ENCODE results near the gene AGFG2.
"Not testable (repeated sequence)": the region's sequence is repeated elsewhere in the genome, so short reads cannot be mapped to it uniquely, and the experiment has no call there.

The AGFG2 gene

DNA sequence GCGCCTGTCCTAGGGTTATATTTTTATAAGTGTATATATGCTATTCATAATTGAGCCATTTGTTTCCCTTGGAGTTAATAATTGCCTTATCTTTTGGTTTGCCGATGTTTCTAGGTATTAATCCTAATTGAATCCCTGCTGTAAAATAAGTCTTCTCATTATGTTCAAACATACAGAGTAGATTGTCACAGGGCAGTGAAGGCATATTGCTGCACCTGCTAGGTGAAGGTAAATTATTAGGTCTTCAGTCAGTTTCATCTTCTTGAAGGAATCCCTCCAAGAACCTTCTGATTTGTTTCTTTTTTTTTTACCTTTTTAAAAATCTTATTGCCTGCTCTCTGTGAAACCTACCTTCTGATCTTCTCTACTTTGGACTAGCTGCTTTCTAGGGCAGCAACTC is 17.9 kb upstream of the AGFG2 start:
- DNase-seq = no peak

DNA sequence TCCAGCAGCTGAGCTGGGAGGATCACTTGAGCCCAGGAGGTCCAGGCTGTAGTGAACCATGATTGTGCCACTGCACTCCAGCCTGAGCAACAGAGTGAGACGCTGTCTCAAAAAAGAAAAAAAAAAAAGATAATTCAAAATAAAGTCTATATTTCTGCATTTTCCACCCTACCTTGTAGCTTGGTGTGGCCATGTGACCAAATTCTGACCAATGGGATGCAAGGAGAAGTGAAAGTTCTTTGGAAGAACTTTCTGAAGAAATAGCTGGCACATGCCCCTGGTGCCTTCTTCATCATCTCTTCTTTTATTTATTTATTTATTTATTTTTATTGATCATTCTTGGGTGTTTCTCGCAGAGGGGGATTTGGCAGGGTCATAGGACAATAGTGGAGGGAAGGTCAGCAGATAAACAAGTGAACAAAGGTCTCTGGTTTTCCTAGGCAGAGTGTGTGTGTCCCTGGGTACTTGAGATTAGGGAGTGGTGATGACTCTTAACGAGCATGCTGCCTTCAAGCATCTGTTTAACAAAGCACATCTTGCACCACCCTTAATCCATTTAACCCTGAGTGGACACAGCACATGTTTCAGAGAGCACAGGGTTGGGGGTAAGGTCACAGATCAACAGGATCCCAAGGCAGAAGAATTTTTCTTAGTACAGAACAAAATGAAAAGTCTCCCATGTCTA is 17.0 kb upstream of the AGFG2 start:
- DNase-seq = not testable (repeated sequence)

GRCh38 chr7:100523192-100523591 is 15.8 kb upstream of the AGFG2 start:
- DNase-seq = not testable (repeated sequence)

DNA sequence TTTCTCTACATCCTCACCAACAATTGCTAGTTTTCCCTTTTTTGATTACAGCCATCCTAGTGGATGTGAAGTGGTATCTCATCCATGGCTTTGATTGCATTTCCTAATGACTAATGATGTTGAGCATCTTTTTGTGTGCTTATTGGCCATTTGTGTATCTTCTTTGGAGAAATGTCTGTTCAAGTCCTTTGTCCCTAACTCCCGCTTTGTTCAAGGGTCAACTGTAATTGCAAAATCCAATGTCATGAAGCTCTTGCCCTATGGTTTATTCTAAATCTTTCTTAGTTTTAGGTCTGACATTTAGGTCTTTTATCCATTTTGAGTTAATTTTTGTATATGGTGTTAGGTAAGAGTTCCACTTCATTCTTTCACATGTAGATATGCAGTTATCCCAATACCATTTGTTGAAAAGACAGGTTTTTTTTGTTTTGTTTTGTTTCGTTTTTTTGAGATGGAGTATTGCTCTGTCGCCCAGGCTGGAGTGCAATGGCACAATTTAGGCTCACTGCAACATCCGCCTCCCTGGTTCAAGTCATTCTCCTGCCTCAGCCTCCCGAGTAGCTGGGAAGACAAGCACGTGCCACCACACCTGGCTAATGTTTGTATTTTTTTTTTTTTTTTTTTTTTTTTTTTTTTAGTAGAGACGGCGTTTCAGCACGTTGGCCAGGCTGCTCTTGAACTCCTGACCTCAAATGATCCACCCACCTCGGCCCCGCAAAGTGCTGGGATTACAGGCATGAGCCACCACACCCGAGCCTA is 10.7 kb upstream of the AGFG2 start:
- DNase-seq = not testable (repeated sequence)

GRCh38 chr7:100532165-100533022 is 6.6 kb upstream of the AGFG2 start:
- DNase-seq = no peak

- not testable (repeated sequence) for DNase-seq
Measured at GRCh38 chr7:100535982-100536381, 3.0 kb upstream of the AGFG2 start.

- DNase-seq = not testable (repeated sequence)
Measured at GRCh38 chr7:100536695-100537094, 2.3 kb upstream of the AGFG2 start.

GRCh38 chr7:100538348-100538653 is 702 bp upstream of the AGFG2 start:
- DNase-seq = no peak

DNA sequence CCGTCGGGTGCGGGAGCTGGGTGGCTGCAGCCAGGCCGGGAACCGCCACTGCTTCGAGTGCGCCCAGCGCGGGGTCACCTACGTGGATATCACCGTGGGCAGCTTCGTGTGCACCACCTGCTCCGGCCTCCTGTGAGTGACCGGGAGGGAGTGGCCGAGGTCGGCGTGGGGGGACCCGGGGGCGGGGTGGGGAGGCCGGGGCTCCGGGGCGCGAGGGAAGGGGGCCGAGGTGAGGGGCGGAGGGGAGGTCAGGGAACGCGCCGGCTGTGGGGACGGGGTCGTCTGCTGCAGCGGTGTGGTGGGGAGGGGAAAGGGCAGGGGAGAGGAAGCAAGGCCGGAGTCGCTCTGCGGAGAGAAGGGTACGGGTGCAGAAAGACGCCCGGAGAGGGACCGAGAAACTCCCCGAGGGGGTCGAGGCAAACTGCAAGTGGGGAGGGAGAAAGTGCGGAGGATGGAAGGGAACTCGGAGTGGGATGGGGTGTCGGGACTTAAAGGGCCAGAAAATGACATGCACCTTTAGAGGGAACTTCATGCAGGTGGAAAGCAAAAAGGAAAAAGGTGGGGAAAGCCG is 518 bp downstream of the AGFG2 start:
- DNase-seq = no peak

DNA sequence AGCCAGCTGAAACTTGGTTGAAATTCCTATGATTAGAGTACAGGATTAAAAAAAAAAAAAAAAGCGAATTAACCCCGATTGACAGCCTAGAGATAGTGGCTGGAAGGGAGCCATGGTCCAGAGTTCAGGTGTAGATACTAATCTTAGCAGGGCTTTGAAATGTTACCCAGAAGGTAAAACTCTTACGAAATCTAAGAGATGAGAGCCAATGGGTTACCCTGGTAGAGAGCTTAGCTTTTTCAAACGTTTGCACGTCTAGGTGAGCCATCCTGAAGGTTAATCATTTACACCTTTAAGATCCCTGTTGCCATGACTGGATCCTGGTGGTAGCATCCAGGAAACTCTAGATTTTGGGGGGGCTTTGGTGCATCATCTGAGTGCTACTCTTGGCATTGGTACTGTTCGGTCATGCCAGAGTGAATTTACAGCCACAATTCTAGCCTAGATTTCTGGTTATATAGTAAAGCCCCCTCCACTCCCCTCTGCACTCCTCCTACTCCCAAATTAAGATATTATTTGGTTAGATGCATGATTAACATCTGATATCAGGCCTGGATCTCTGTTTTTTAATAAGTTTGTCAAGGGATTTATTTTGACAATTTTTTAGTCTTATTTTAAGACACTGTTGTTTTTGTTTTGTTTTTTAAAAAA is 1.2 kb downstream of the AGFG2 start:
- no peak for DNase-seq

GRCh38 chr7:100541309-100541708 is 2.3 kb downstream of the AGFG2 start:
- not testable (repeated sequence) for DNase-seq

DNA sequence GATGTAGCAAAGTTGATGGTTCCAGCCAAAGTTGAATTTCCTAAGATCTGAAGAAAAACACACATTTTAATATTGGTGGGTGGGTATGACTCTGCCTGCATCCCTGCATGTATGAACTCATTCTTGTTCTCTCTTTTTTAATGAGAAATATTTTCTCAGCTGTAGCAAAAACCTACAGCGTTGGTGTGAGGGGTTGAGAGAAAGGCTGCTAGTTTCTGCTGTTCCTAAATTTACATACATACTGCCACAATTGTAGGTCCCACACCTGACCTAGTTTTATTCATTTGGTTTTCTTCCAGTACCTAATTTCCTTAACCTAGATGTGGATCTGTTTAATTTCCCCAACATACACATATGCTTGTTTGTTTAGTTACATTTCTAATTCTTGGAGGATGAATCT is 4.6 kb downstream of the AGFG2 start:
- no peak for DNase-seq

GRCh38 chr7:100544386-100544785 is 5.4 kb downstream of the AGFG2 start:
- no peak for DNase-seq

DNA sequence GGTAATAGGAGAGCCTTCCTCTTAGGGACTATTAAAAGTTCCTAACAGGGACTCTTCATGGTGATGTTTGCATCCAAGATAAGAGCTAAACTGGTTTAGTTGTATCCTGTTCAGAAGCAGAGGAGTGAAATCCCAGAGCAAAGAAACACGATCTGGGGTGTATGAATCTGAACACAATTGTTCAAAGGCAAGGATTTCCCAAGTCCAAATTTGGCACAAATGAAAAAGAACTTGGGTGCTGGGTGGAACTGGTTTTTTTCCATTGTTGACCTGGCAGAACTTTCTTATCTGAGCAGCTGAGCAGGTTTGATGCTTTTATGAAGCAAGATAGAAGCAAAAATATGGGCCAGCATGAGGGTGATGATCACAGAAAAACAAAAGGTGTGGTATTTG is 6.0 kb downstream of the AGFG2 start:
- DNase-seq = no peak

DNA sequence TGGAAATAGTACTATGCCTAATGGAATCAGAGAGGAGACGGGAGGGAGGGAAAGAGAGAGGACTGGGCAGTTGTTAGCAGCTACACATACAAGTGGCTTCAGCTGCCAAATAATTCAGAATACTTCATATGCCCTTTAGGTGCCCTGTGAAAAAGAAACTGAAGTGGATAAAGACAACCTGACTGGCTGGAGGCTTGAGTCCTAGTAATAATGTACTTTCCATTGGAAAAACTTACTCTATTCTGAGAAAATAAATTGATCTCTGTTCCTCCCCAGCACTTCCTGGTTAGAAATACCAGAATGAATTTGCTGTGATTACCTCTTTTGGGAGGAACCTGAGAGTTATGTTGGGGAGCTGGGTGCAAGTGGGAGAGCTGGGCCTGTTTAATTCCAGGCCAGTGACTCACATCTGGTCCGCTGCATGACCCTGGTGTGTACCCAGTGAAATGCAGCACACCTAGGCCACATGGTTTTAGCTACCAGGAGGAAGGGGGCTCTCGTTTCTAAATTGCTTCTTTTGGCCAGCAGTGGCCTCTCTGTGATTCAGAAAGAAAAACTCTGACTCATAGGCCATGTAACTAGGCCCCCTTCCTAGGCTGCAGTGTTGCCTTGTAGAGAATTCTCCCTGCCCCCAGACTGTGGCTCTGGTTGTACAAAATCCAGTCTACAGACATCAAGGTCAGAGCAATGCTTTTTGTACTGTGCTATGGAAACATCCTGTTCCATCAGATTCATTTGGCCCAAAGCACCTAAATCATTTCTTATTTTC is 6.5 kb downstream of the AGFG2 start:
- no peak for DNase-seq

GRCh38 chr7:100546129-100546925 is 7.3 kb downstream of the AGFG2 start:
- no peak for DNase-seq

GRCh38 chr7:100546926-100547800 is 8.2 kb downstream of the AGFG2 start:
- no peak for DNase-seq

GRCh38 chr7:100547872-100548271 is 8.9 kb downstream of the AGFG2 start:
- DNase-seq = peak; percentile 35

DNA sequence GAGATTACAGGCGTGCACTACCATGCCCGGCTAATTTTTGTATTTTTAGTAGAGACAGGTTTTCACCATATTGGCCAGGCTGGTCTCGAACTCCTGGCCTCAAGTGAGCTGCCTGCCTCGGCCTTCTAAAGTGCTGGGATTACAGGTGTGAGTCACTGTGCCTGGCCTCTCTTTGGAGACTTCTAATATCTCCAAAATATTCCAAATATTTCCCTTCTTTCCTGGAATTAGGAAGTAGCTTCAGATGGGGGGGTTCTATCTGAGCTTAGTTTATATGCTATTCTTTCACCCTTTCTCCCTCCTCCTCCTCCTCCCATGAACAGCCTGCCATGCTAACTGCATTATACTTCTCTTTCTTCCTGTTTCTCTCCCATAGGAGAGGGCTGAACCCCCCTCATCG is 9.4 kb downstream of the AGFG2 start:
- DNase-seq = not testable (repeated sequence)

DNA sequence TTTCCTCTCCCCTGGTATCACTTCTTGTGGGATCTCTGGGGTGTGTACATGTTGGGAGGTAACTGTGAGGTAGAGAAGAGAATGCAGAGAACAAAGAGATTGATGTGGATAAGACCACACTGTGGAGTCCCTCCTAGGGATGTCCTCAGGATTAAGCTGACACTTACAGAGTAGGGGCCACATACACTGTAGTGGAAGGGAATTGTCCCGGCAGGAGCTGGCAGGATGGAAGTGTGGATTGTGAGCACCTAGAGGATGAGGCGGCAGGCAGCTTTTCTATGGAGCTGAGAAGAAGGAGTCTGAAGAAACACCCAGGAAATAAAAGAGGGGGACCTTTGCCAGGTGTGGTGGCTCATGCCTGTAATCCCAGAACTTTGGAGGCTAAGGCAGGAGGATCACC is 13.5 kb downstream of the AGFG2 start:
- no peak for DNase-seq

Measured in GF-D8 (cell line).